Suprapubic skin (tissue), 4 donors: Measurements from ENCODE around the gene GGACT. TPM values are rescaled to one million over a fixed set of nuclear protein-coding genes. Genes with fewer than 3 reads are reported as not detected.
"Not testable (repeated sequence)": the region's sequence is repeated elsewhere in the genome, so short reads cannot be mapped to it uniquely, and the experiment has no call there.

Experiments
- DNase-seq, 2 donors: peaks; one replicate each; pipeline ENCODE4 v3.0.0-alpha.2; 2019; ENCODE audit warnings: low spot score in 2 of 2
- H3K27ac ChIP-seq: fragments of 200-600 bp; sonication (generic); one replicate; pipeline ENCODE4 v1.5.1; 2019
- H3K27me3 ChIP-seq: fragments of 200-600 bp; sonication (generic); one replicate; pipeline ENCODE4 v1.5.1; 2019
- H3K36me3 ChIP-seq: fragments of 200-600 bp; sonication (generic); one replicate; pipeline ENCODE4 v1.5.1; 2019
- H3K4me1 ChIP-seq: fragments of 200-600 bp; sonication (generic); one replicate; pipeline ENCODE4 v1.5.1; 2019
- H3K4me3 ChIP-seq: fragments of 200-600 bp; sonication (generic); one replicate; pipeline ENCODE4 v1.5.1; 2019; ENCODE audit warnings: mild to moderate bottlenecking
- H3K9me3 ChIP-seq: fragments of 200-600 bp; sonication (generic); one replicate; pipeline ENCODE4 v1.5.1; 2019
- CTCF ChIP-seq, 2 donors: fragments of 200-600 bp in 1 of 2; fragments of 450-650 bp in 1 of 2; sonication (generic) in 1 of 2; IDR thresholded peaks; one replicate each; pipeline ENCODE4 v1.5.1; 2016 to 2019; ENCODE audit warnings: antibody characterized with exemption in 2 of 2, mild to moderate bottlenecking in 1 of 2, moderate library complexity in 1 of 2
- EP300 ChIP-seq: sonication (generic); formaldehyde crosslinking; IDR thresholded peaks from one replicate; pipeline ENCODE4 v1.6.1; 2017; ENCODE audit warnings: antibody characterized with exemption
- POLR2A ChIP-seq, 2 donors: fragments of 450-650 bp; IDR thresholded peaks; one replicate each; pipeline ENCODE4 v1.6.1; 2017; ENCODE audit warnings: antibody characterized with exemption in 2 of 2, mild to moderate bottlenecking in 2 of 2, moderate library complexity in 2 of 2
- POLR2AphosphoS5 ChIP-seq, 3 donors: sonication (generic); formaldehyde crosslinking; IDR thresholded peaks; one replicate each; pipeline ENCODE4 v1.6.1; 2017; ENCODE audit warnings: antibody characterized with exemption in 3 of 3
- WGBS: methylation state at CpG from one replicate; pipeline ENCODE4 v1.1.5; 2018; 5-methylcytosine and 5-hydroxymethylcytosine counted together
- total RNA-seq, 4 donors: library from RNA; depleted of rRNA; stranded (reverse); fragments of >200 nt; gene quantifications; one replicate each; pipeline ENCODE4 v1.1.0, GENCODE V29; 2016

The GGACT gene
- total RNA-seq, 4 donors from 2014 or later: 1.5 to 4.2 (median 3.6) TPM

GRCh38 chr13:100620792-100621191, 32.2 kb upstream of the GGACT start:
- no peak overlapping the region for H3K4me3 ChIP-seq
- H3K9me3 ChIP-seq: no peaks in the 10 kb centered on the region
- no peak for DNase-seq
- no peak overlapping the region for H3K27ac ChIP-seq
- no peaks in the 10 kb centered on the region for H3K27me3 ChIP-seq
- H3K4me1 ChIP-seq: no peaks in the 10 kb centered on the region
- no peak for TF ChIP-seq POLR2A (IDR thresholded peaks at IDR 0.05)
- H3K36me3 ChIP-seq: peaks cover 30% of the 10 kb centered on the region
- 79% methylated on average over 4 of the region's 4 CpGs for whole genome bisulfite sequencing

- H3K27ac ChIP-seq: no peak overlapping the region
- TF ChIP-seq POLR2A (IDR thresholded peaks at IDR 0.05): no peak
- TF ChIP-seq POLR2AphosphoS5 (IDR thresholded peaks at IDR 0.05): no peak
- no peak for TF ChIP-seq EP300
- TF ChIP-seq CTCF (IDR thresholded peaks at IDR 0.05): no peak
- H3K27me3 ChIP-seq: no peaks in the 10 kb centered on the region
- no peak overlapping the region for H3K4me3 ChIP-seq
- 80% methylated on average over 2 of the region's 2 CpGs for WGBS
- H3K4me1 ChIP-seq: no peaks in the 10 kb centered on the region
- DNase-seq: no peak
- peaks cover 21% of the 10 kb centered on the region for H3K36me3 ChIP-seq
- H3K9me3 ChIP-seq: no peaks in the 10 kb centered on the region
These were observed 31.4 kb upstream of the GGACT start for GRCh38 chr13:100619940-100620339.

- H3K4me1 ChIP-seq, H3K27me3 ChIP-seq, H3K4me3 ChIP-seq, H3K9me3 ChIP-seq, DNase-seq, H3K27ac ChIP-seq: not testable (repeated sequence)
- peaks cover 16% of the 10 kb centered on the region for H3K36me3 ChIP-seq
- 98% methylated on average over 24 of the region's 24 CpGs for WGBS
These were observed 30.3 kb upstream of the GGACT start for GRCh38 chr13:100618897-100619296.

GRCh38 chr13:100613031-100613430, 24.4 kb upstream of the GGACT start:
- no peak for TF ChIP-seq CTCF (IDR thresholded peaks at IDR 0.05)
- no peak for TF ChIP-seq EP300
- no peak for TF ChIP-seq POLR2AphosphoS5 (IDR thresholded peaks at IDR 0.05)
- no peak for TF ChIP-seq POLR2A (IDR thresholded peaks at IDR 0.05)
- Histone ChIP-seq H3K4me3 (no peak overlapping the region), H3K4me1 (peaks cover 6% of the 10 kb centered on the region), H3K36me3 (no peaks in the 10 kb centered on the region), H3K27me3 (no peaks in the 10 kb centered on the region), H3K9me3 (no peaks in the 10 kb centered on the region), H3K27ac (no peak overlapping the region)
- no peak for DNase-seq
- WGBS: 74% methylated on average over 5 of the region's 5 CpGs

- H3K9me3 ChIP-seq: no peaks in the 10 kb centered on the region
- H3K36me3 ChIP-seq: peaks cover 3% of the 10 kb centered on the region
- H3K4me3 ChIP-seq: no peak overlapping the region
- H3K27me3 ChIP-seq: no peaks in the 10 kb centered on the region
- WGBS: 30% methylated on average over 9 of the region's 9 CpGs
- no peak for DNase-seq
- TF ChIP-seq POLR2AphosphoS5 (IDR thresholded peaks at IDR 0.05) (no peak), CTCF (IDR thresholded peaks at IDR 0.05) (no peak), EP300 (no peak), POLR2A (IDR thresholded peaks at IDR 0.05) (no peak)
- H3K27ac ChIP-seq: no peak overlapping the region
- peaks cover 6% of the 10 kb centered on the region for H3K4me1 ChIP-seq
These were observed 23.3 kb upstream of the GGACT start for GRCh38 chr13:100611678-100612492.

- Histone ChIP-seq H3K4me1 (peaks cover 6% of the 10 kb centered on the region), H3K36me3 (peaks cover 8% of the 10 kb centered on the region), H3K4me3 (no peak overlapping the region), H3K27me3 (no peaks in the 10 kb centered on the region), H3K9me3 (no peaks in the 10 kb centered on the region), H3K27ac (no peak overlapping the region)
- TF ChIP-seq EP300: no peak
- no peak for TF ChIP-seq POLR2AphosphoS5 (IDR thresholded peaks at IDR 0.05)
- TF ChIP-seq CTCF (IDR thresholded peaks at IDR 0.05): no peak
- no peak for TF ChIP-seq POLR2A (IDR thresholded peaks at IDR 0.05)
- 60% methylated on average over 6 of the region's 6 CpGs for WGBS
- no peak for DNase-seq
These were observed 22.1 kb upstream of the GGACT start for GRCh38 chr13:100610391-100611347.
